A549 (cell line): ENCODE data around the gene NAA25. TPM values are rescaled to one million over a fixed set of nuclear protein-coding genes. Genes with fewer than 3 reads are reported as not detected.

ENCODE experiments used
- ATAC-seq, 2 experiments: fragments of 200-7000 bp in 1 of 2; fragments of >200 bp in 1 of 2; cut with Nextera tagmentation in 1 of 2; cut with Tn5 transposase in 1 of 2; 3 replicates each; pipeline versions ENCODE4 v1.8.0 to v1.9.1; 2018 to 2020; ENCODE audit warnings: mild to moderate bottlenecking in 1 of 2, moderate library complexity in 1 of 2
- CTCF ChIA-PET: fragments of 300-600 bp; sonication (Branson Sonifier 250); formaldehyde crosslinking; extraction: SDS; loops from one replicate; lab custom pipeline; 2021; ENCODE audit warnings: antibody characterized with exemption, inconsistent platforms; lab: Yijun Ruan, JAX
- POLR2A ChIA-PET: fragments of 350-600 bp; formaldehyde crosslinking; extraction: SDS; loops from one replicate; lab custom pipeline; 2021; ENCODE audit warnings: antibody characterized with exemption, inconsistent platforms; lab: Yijun Ruan, JAX
- DNase-seq, 2 experiments: peaks; one replicate each; pipeline versions ENCODE4 v3.0.0 to v3.0.0-alpha.2; 2011 to 2016; ENCODE audit warnings: low read depth in 1 of 2, low spot score in 1 of 2
- FAIRE-seq: peaks from 2 replicates; lab custom pipeline; 2011; peaks lifted over from hg19 to GRCh38; lab: Jason Lieb, UNC
- H3K27ac ChIP-seq, 2 experiments: fragments of >200 bp; sonication (Bioruptor Twin); formaldehyde crosslinking; 3 replicates each; pipeline ENCODE4 v1.5.1; 2016 to 2017
- H3K4me1 ChIP-seq: fragments of >200 bp; sonication (Bioruptor Twin); formaldehyde crosslinking; 3 replicates; pipeline ENCODE4 v1.6.1; 2016
- H3K4me2 ChIP-seq: fragments of >200 bp; sonication (Bioruptor Twin); formaldehyde crosslinking; 3 replicates; pipeline ENCODE4 v1.6.1; 2016
- H3K4me3 ChIP-seq: fragments of >200 bp; sonication (Bioruptor Twin); formaldehyde crosslinking; 3 replicates; pipeline ENCODE4 v1.5.1; 2016
- H3K9me3 ChIP-seq: fragments of >200 bp; sonication (Bioruptor Twin); formaldehyde crosslinking; 3 replicates; pipeline ENCODE4 v1.6.1; 2016
- BCL3 ChIP-seq: fragments of >200 bp; sonication (Bioruptor Twin); formaldehyde crosslinking; IDR thresholded peaks from 3 replicates; pipeline ENCODE4 v1.6.1; 2016
- CBX2 ChIP-seq: fragments of 200-600 bp; sonication (generic); IDR thresholded peaks from 2 replicates; pipeline ENCODE4 v1.6.1; 2016; ENCODE audit warnings: low read depth, mild to moderate bottlenecking, borderline replicate concordance
- CBX8 ChIP-seq: fragments of 200-600 bp; sonication (generic); IDR thresholded peaks from 2 replicates; pipeline ENCODE4 v1.6.1; 2016
- CHD4 ChIP-seq: fragments of 200-600 bp; sonication (generic); IDR thresholded peaks from 2 replicates; pipeline ENCODE4 v1.6.1; 2016; ENCODE audit warnings: antibody characterized with exemption, mild to moderate bottlenecking, borderline replicate concordance
- CTCF ChIP-seq: fragments of >200 bp; sonication (Bioruptor Twin); formaldehyde crosslinking; IDR thresholded peaks from 3 replicates; pipeline ENCODE4 v1.5.1; 2016
- EHMT2 ChIP-seq: fragments of 200-600 bp; sonication (generic); IDR thresholded peaks from 2 replicates; pipeline ENCODE4 v1.6.1; 2016; ENCODE audit warnings: antibody characterized with exemption, low read depth, mild to moderate bottlenecking, moderate library complexity
- ESRRA ChIP-seq: fragments of 150-350 bp; IDR thresholded peaks from 2 replicates; pipeline ENCODE4 v1.6.1; 2014; ENCODE audit warnings: mild to moderate bottlenecking, low read length, borderline replicate concordance
- FOXS1 ChIP-seq: fragments of 250-450 bp; sonication (Bioruptor Pico); IDR thresholded peaks from 2 replicates; pipeline ENCODE4 v1.5.0; 2020; ENCODE audit warnings: mild to moderate bottlenecking, moderate library complexity
- HOXB5 ChIP-seq: fragments of 250-450 bp; sonication (Bioruptor Pico); IDR thresholded peaks from 2 replicates; pipeline ENCODE4 v1.5.0; 2020; ENCODE audit warnings: mild to moderate bottlenecking, moderate library complexity
- JUN ChIP-seq, 2 experiments: fragments of >200 bp; sonication (Bioruptor Twin); formaldehyde crosslinking; IDR thresholded peaks; 2 replicates in 1 of 2; 3 replicates in 1 of 2; pipeline ENCODE4 v1.6.1; 2016 to 2017
- KDM1A ChIP-seq: fragments of 200-600 bp; sonication (generic); IDR thresholded peaks from 2 replicates; pipeline ENCODE4 v1.6.1; 2016; ENCODE audit warnings: low read depth, mild to moderate bottlenecking
- KDM5A ChIP-seq: fragments of 200-600 bp; sonication (generic); IDR thresholded peaks from 2 replicates; pipeline ENCODE4 v1.6.1; 2016; ENCODE audit warnings: antibody characterized with exemption, mild to moderate bottlenecking
- MAX ChIP-seq: IDR thresholded peaks from 2 replicates; pipeline ENCODE4 v1.6.1; 2012
- NPAS2 ChIP-seq: fragments of 250-450 bp; sonication (Bioruptor Pico); IDR thresholded peaks from 2 replicates; pipeline ENCODE4 v1.8.0; 2022; ENCODE audit warnings: mild to moderate bottlenecking, moderate library complexity, borderline replicate concordance
- PHF8 ChIP-seq: fragments of 200-600 bp; sonication (generic); IDR thresholded peaks from 2 replicates; pipeline ENCODE4 v1.6.1; 2016; ENCODE audit warnings: low read depth, mild to moderate bottlenecking, antibody characterized with exemption, moderate library complexity, borderline replicate concordance
- POLR2A ChIP-seq: IDR thresholded peaks from 2 replicates; pipeline ENCODE4 v1.6.1; 2012; ENCODE audit warnings: mild to moderate bottlenecking, low read length
- POLR2AphosphoS2 ChIP-seq: conservative IDR thresholded peaks from 2 replicates; pipeline ENCODE4 v1.6.1; 2012; ENCODE audit warnings: low read length, improper control_type of control experiment, inconsistent platforms
- RARB ChIP-seq: fragments of 250-450 bp; sonication (Bioruptor Pico); IDR thresholded peaks from 2 replicates; pipeline ENCODE4 v1.8.0; 2021; ENCODE audit warnings: mild to moderate bottlenecking, moderate library complexity
- REST ChIP-seq: fragments of 200-600 bp; sonication (generic); IDR thresholded peaks from 2 replicates; pipeline ENCODE4 v1.6.1; 2016; ENCODE audit warnings: antibody characterized with exemption, mild to moderate bottlenecking, moderate library complexity
- RNF2 ChIP-seq: fragments of 200-600 bp; sonication (generic); IDR thresholded peaks from 2 replicates; pipeline ENCODE4 v1.6.1; 2016; ENCODE audit warnings: low read depth, mild to moderate bottlenecking, antibody characterized with exemption, moderate library complexity, borderline replicate concordance
- SREBF2 ChIP-seq: fragments of 450-650 bp; IDR thresholded peaks from 2 replicates; pipeline ENCODE4 v1.6.1; 2014; ENCODE audit warnings: mild to moderate bottlenecking, moderate library complexity
- TP53 ChIP-seq: fragments of 250-450 bp; sonication (Bioruptor Pico); IDR thresholded peaks from 2 replicates; pipeline ENCODE4 v1.5.0; 2021; ENCODE audit warnings: mild to moderate bottlenecking, moderate library complexity
- USF2 ChIP-seq: fragments of 450-650 bp; IDR thresholded peaks from 2 replicates; pipeline ENCODE4 v1.6.1; 2014; ENCODE audit warnings: antibody characterized with exemption
- ZC3H11A ChIP-seq: fragments of 450-650 bp; IDR thresholded peaks from 2 replicates; pipeline ENCODE4 v1.6.1; 2014; ENCODE audit warnings: antibody characterized with exemption, mild to moderate bottlenecking
- ZNF302 ChIP-seq: fragments of 250-450 bp; sonication (Bioruptor Pico); IDR thresholded peaks from 2 replicates; pipeline ENCODE4 v1.9.0; 2021; ENCODE audit warnings: inconsistent platforms, mild to moderate bottlenecking, moderate library complexity
- WGBS: methylation state at CpG from one replicate; pipeline ENCODE4 v1.1.6; 2017; ENCODE audit errors: missing lambda C conversion rate; 5-methylcytosine and 5-hydroxymethylcytosine counted together
- polyA plus RNA-seq, 4 experiments: library from polyadenylated mRNA; depleted of rRNA in 3 of 4; stranded (reverse); fragments of >200 nt; fragmentation: RNase III in 1 of 4; extraction: RNeasy Plus Mini Kit Qiagen cat#74134 plus additional on column Dnase treatment in 1 of 4; gene quantifications; 2 replicates in 3 of 4; 3 replicates in 1 of 4; pipeline ENCODE4 v1.2.3, GENCODE V29; 2011 to 2017
- TF ChIP-seq, protein P1 (sequence below): IDR thresholded peaks from 2 replicates; pipeline ENCODE4 v1.6.1; 2012
- TF ChIP-seq, protein P2 (sequence below): IDR thresholded peaks from 2 replicates; pipeline ENCODE4 v1.6.1; 2012; ENCODE audit warnings: low read depth, borderline replicate concordance

The NAA25 gene
- polyA plus RNA-seq, 2 of the 4 experiments (the other 2 are of a cell fraction), result 21.3 to 41.4 TPM

GRCh38 chr12:112115259-112116045 is 6.9 kb upstream of the NAA25 start (continued):
- TF ChIP-seq REST (no peak), RNF2 (no peak), PHF8 (no peak), CHD4 (no peak), ESRRA (no peak), KDM5A (no peak), POLR2AphosphoS2 (no peak)

GRCh38 chr12:112112409-112113133 is 4.0 kb upstream of the NAA25 start:
- Histone ChIP-seq H3K27ac (peak overlapping the region; percentile 89 to 98), H3K4me3 (no peak overlapping the region), H3K4me2 (peak overlapping the region; percentile 72), H3K9me3 (no peaks in the 10 kb centered on the region), H3K4me1 (peaks cover 55% of the 10 kb centered on the region)
- WGBS, result 41% methylated on average over 6 of the region's 6 CpGs
- CTCF ChIA-PET, result interaction anchor here (1.3 to 4.8 kb wide), 4 partner anchors 12 to 274 kb away, joined by 3 to 21 read pairs (median 4); partner anchors contain the start of gene TRAFD1
- FAIRE-seq (peak; percentile 39), ATAC-seq (peak; percentile 42 to 77), DNase-seq (peak; percentile 46 to 86)
- POLR2A ChIA-PET, result interaction anchor here (1.1 to 1.4 kb wide), 2 partner anchors 9 to 13 kb away, joined by 4 to 5 read pairs; partner anchors contain the start of gene TRAFD1
- TF ChIP-seq ZNF302 (CRISPR knock-in tag) (no peak), TP53 (no peak), SREBF2 (no peak), FOXS1 (no peak), PHF8 (no peak), KDM1A (no peak), RARB (CRISPR knock-in tag) (no peak), CBX8 (no peak), USF2 (no peak), EHMT2 (no peak), JUN (IDR thresholded peaks at IDR 0.05) (peak; percentile 27 to 47; a peak in 2 of 5 replicates), BCL3 (no peak), HOXB5 (CRISPR knock-in tag) (no peak), ZC3H11A (no peak), CTCF (no peak), CBX2 (no peak), ESRRA (no peak), POLR2A (no peak), NPAS2 (CRISPR knock-in tag) (no peak), MAX (peak; percentile 28; the same call in 1 of the 2 replicates)
- TF ChIP-seq, protein P1, sequence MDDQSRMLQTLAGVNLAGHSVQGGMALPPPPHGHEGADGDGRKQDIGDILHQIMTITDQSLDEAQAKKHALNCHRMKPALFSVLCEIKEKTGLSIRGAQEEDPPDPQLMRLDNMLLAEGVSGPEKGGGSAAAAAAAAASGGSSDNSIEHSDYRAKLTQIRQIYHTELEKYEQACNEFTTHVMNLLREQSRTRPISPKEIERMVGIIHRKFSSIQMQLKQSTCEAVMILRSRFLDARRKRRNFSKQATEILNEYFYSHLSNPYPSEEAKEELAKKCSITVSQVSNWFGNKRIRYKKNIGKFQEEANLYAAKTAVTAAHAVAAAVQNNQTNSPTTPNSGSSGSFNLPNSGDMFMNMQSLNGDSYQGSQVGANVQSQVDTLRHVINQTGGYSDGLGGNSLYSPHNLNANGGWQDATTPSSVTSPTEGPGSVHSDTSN, result no peak
- TF ChIP-seq, protein P2, sequence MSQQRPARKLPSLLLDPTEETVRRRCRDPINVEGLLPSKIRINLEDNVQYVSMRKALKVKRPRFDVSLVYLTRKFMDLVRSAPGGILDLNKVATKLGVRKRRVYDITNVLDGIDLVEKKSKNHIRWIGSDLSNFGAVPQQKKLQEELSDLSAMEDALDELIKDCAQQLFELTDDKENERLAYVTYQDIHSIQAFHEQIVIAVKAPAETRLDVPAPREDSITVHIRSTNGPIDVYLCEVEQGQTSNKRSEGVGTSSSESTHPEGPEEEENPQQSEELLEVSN, result 0 out of 2 replicates have a peak, but pooled peaks have one; percentile 6
